ENCODE measurements around the gene FOXN4.
"Not testable (repeated sequence)": the region's sequence is repeated elsewhere in the genome, so short reads cannot be mapped to it uniquely, and the experiment has no call there.

The FOXN4 gene, protein sequence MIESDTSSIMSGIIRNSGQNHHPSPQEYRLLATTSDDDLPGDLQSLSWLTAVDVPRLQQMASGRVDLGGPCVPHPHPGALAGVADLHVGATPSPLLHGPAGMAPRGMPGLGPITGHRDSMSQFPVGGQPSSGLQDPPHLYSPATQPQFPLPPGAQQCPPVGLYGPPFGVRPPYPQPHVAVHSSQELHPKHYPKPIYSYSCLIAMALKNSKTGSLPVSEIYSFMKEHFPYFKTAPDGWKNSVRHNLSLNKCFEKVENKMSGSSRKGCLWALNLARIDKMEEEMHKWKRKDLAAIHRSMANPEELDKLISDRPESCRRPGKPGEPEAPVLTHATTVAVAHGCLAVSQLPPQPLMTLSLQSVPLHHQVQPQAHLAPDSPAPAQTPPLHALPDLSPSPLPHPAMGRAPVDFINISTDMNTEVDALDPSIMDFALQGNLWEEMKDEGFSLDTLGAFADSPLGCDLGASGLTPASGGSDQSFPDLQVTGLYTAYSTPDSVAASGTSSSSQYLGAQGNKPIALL

DNA sequence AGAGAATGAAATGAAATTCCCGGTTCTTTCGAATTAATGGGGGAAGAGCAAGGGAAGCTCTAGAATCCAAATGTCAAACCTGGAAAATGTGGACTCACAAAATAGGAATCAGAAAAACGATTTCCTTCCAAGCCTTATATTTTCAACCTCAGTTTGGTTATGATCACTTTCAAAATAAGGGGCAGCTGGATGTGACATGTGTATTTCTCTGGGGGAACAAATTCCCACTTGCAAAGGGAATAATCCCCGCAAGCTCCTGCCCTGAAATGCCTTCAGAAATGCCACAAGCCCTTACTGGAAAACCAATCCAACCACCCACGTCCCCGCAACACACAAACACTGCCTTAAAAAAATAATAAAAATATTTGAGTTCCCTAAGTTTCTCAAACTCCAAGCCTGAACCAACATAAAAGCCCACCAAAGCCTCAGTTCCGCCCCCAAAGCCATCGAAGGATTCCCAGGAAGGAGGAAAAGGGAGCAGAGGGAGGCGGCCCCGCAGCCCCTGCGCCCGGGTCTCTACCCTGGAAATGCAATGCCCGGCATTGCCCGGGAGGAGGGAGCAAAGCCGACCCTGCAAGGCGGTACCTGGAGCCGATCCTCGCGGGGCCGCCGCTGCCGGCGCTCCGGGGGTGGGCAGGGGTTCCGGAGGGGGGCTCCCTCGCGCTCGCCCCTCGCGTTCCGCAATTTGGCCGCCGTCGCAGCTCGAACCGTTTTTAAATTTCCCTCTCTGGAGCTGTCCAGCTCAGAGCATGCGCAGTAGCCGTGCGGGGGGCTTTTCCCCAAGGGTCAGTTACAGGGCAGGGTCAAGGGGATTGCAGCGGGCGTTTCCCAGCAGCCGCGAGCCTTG, at the start of gene FOXN4:
TSS of gene FOXN4 (minus strand) at position 751 of the 847 bp plus-strand sequence. CDS start 963 bp downstream, outside the sequence.
- DNase-seq: no peak

DNA sequence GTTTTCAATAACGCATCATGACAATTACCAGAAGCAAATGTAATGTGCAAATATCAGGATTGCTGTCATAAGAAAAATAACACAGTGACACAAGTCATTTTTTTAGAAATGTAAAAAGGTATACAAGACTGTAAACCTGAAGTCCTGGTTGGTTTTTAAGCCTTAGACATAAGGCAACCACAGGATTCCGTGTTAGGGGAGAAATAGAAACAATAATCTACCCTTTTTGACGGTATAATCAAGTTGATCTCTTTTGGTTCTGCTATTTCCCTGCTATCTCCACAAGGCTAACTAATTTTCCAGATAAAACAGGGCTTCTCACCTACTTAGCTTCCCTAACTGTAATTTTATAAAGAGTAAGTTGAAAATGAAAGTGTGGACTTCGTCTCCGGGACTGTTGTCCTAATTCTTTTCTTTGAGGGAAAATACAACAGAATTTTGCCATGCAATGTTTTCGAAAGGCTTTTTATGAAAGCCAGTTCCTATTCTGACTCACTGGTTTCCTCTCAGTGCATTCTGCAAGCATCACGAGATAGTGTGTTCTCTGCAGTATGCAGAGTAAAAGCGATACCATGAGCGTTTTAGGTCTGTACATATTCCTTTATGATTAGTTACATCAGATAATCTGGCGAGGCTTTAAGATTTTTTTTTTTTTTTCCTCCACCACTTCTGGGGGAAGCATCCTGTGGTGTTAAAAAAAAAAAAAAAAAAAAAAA, 49.2 kb upstream of the FOXN4 start:
- no peak for DNase-seq

DNA sequence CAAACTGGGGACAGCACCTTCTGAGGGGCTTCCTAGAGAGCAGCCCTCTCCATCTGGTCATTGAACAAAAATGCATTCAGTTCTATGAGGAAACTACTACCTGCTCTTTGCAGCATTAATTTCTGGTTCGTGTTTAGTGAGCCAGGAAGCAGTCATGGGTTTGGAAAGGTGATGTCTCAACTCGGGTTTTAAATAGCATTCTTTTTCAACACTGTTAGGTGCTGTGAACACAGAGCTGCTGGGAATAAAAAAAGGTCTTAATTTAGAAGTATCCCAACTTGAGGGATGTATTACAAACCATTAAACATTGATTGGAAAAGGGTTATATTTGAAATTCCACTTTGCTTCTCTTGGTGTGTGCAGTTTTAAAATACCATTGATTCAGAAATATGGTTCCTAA, 47.9 kb upstream of the FOXN4 start:
- DNase-seq: no peak

DNA sequence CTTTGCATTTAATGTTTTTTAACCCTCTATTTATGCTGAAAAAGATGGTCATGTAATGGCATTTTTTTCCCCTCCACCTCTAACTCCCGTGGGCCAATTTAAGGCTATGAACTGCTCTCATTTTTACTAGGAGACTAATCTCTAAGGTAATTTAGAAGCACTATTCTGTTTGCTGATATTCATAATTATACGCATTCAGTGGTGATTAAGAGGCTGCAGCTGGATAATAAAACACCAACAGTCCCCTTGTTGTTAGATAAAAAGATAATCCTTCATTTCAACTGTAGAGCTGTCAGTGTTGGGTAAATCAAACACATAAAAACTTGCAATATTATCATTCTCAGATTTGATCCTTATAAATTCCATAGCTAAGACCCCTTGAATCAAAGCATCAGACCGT, 47.5 kb upstream of the FOXN4 start:
- DNase-seq: no peak

DNA sequence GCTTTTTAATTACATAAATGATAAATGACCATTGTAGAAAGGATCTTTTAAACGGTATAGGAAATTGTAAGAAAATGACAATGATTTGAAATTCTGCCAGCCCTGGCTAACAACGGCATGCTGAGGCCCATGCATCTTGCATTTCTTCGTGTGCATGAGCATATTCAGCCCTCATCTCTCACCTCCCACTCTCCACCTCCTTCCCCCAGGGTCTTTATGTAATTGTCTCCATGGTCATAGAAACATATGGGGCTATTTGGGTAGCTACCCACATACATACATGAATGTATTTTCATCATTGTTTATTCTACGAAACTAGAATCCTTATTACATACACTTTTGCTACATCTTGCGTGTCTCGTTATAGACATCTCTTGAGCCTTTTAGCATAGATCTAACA, 43.1 kb upstream of the FOXN4 start:
- DNase-seq: no peak

- no peak for DNase-seq
Observed at GRCh38 chr12:109347589-109347988, 38.5 kb upstream of the FOXN4 start, which contains the start of gene MYO1H. TSS of gene MYO1H (plus strand) at chr12:109347900. CDS start at chr12:109347961, 61 bp downstream.

- no peak for DNase-seq
Observed at GRCh38 chr12:109346920-109347319, 37.8 kb upstream of the FOXN4 start.

DNA sequence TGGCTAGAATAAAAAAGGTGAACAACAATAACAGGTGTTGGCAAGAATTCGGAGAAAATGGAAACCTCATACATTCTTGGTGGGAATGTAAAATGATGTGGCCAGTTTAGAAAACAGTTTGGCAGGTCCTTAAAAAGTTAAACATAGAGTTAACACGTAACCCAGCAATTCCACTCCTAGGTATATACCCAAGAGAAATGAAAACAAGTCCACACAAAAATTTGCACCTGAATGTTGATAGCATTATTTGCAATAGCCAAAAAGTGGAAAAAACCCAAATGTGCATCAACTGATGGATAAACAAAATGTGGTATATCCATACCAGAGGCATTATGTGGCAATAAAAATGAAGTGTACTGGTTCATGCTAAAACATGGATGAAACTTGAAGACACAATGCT, 36.3 kb upstream of the FOXN4 start:
- no peak for DNase-seq

- DNase-seq: no peak
Observed at GRCh38 chr12:109343677-109344076, 34.6 kb upstream of the FOXN4 start.

GRCh38 chr12:109336593-109336992, 27.5 kb upstream of the FOXN4 start:
- no peak for DNase-seq

DNA sequence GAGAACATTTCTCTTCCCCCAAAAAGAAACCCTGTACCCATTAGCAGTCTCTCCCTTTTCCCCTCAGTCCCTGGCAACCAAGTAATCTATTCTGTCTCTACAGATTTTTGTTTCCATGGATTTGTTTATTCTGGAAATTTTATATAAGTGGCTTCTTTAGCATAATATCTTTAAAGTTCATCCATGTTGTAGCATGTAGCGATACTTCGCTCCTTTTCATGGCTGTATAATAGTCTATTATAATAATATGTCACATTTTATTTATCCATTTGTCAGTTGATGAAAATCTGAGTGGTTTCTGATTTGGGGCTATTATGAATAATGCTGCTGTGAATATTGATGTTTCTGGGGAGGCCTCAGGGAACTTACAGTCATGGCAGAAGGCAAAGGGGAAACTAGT, 25.8 kb upstream of the FOXN4 start:
- no peak for DNase-seq

- no peak for DNase-seq
Observed at GRCh38 chr12:109331301-109331952, 22.3 kb upstream of the FOXN4 start.

- no peak for DNase-seq
Observed at GRCh38 chr12:109330282-109331230, 21.5 kb upstream of the FOXN4 start.

DNA sequence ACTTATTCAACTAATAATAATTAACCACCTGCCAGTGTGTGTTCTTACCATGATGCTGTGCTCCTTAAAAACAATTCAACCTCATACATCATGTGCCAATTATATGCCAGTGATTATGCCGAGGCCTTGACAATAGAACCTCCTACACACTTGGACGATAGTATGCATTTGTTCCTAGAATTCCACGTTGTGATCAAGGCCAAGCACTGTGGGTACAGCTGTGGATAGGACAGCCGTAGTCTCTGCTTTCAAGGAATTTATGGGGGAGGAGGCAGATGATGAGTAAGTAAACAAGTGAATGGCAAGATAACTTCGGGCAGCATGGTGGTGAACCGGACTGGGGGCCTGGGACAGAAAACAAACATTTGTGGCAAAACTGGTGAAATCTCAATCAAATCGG, 20.6 kb upstream of the FOXN4 start:
- DNase-seq: no peak

DNA sequence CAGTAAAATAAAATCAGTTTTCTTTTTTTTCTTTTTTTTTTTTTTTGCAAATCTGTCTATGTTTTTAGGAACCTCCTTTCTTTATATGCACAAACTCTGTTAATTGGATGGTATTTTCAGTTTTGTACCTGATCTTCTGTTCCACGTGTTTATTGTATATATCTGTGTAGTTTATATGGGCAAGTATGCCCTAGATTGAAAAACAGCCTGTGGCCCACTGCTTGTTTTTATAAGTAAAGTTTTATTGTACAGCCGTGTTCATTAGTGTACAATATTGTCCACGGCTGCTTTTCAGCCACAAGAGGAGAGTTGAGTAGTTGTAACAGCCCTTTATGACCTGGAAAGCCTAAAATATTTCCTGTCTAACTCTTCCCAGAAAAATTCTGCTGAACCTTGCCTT, 19.9 kb upstream of the FOXN4 start:
- no peak for DNase-seq

DNA sequence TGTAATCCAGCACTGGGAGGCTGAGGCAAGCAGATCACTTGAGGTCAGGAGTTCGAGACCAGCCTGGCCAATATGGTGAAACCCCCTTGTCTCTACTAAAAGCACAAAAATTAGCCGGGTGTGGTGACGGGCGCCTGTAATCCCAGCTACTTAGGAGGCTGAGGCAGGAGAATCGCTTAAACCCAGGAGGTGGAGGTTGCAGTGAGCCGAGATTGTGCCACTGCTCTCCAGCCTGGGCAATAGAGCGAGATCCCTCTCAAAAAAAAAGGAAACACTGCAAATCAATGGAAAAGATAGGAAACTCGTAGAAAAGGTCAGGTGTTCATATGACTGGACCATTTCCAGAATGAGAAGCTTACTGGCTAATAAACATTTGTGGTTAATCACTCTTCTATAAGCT, 12.2 kb upstream of the FOXN4 start:
- not testable (repeated sequence) for DNase-seq

GRCh38 chr12:109310247-109311125, 1.4 kb upstream of the FOXN4 start:
- no peak for DNase-seq

GRCh38 chr12:109309381-109310246, 530 bp upstream of the FOXN4 start:
- no peak for DNase-seq

GRCh38 chr12:109307051-109307450, 2.0 kb downstream of the FOXN4 start:
- no peak for DNase-seq

Data from fibroblast of upper back skin (primary cell).